Prostate gland (tissue), 2 donors: Measurements from ENCODE around the gene CELF2.

Experiments
- POLR2A ChIP-seq: fragments of 450-650 bp; IDR thresholded peaks from one replicate; pipeline ENCODE4 v1.6.1; 2016; ENCODE audit warnings: antibody characterized with exemption, mild to moderate bottlenecking
- POLR2AphosphoS5 ChIP-seq: sonication (generic); formaldehyde crosslinking; IDR thresholded peaks from one replicate; pipeline ENCODE4 v1.6.1; 2017; ENCODE audit warnings: antibody characterized with exemption
- TF ChIP-seq, protein P1 (sequence below), 4 experiments: fragments of 200-600 bp in 2 of 4; fragments of 450-650 bp in 2 of 4; sonication (generic) in 2 of 4; IDR thresholded peaks; 1 replicate in 3 of 4; 2 replicates in 1 of 4; pipeline ENCODE4 v1.5.1; 2016 to 2019; ENCODE audit warnings: antibody characterized with exemption in 4 of 4, mild to moderate bottlenecking in 2 of 4, moderate library complexity in 2 of 4

DNA sequence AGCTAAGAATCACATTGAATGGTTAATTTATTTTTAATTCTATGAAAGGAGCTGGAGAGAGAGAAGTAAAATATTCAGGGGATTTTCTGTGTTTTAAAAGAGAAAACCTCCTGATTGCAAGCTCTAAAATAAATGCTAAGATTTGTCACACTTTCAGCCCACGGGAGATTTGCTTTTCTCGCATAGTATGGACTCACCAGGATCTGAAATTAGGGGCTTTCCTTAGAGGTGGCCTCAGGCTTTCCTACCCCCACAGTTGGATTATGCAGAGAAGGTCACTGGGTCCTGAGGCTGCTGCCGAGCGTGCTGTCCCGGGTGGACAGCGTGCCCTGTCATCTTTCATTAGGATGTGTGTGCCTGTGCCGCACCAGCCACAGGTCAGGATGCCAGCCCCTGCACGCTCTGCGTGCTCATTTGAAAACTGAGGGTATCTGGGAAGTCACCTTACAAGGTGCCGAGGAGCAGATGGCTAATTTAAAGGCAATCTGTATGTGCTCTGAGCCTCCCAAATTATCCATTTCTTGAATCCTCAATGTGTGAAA, 258.8 kb downstream of the CELF2 start:
- TF ChIP-seq, protein P1, sequence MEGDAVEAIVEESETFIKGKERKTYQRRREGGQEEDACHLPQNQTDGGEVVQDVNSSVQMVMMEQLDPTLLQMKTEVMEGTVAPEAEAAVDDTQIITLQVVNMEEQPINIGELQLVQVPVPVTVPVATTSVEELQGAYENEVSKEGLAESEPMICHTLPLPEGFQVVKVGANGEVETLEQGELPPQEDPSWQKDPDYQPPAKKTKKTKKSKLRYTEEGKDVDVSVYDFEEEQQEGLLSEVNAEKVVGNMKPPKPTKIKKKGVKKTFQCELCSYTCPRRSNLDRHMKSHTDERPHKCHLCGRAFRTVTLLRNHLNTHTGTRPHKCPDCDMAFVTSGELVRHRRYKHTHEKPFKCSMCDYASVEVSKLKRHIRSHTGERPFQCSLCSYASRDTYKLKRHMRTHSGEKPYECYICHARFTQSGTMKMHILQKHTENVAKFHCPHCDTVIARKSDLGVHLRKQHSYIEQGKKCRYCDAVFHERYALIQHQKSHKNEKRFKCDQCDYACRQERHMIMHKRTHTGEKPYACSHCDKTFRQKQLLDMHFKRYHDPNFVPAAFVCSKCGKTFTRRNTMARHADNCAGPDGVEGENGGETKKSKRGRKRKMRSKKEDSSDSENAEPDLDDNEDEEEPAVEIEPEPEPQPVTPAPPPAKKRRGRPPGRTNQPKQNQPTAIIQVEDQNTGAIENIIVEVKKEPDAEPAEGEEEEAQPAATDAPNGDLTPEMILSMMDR (IDR thresholded peaks at IDR 0.05) = no peak
- TF ChIP-seq POLR2A (no peak), POLR2AphosphoS5 (no peak)
